ENCODE results near the gene VEZT.

VEZT gene

DNA sequence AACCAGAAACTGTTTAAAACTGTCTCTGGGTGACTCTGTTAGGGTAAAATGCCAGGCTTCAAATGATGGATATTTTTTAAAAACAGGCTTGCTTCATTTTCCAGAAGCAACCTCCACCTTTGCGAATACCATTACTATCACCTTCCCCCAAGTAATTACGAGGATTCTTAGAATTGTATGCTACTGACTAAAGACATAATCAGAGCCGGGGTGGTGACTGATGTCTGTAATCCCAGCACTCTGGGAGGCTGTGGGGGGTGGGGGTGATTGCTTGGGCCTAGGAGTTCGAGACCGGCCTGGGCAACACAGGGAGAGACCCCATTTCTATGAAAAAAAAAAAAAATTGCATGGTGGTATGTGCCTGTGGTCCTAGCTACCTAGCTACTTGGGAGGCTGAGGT, 38.6 kb upstream of the VEZT start:
- H3K9ac ChIP-seq (ENCODE audit: low read depth, low read length, poor library complexity, severe bottlenecking), result no peak overlapping the region
- no peaks in the 10 kb centered on the region for H4K20me1 ChIP-seq (ENCODE audit: insufficient read depth, low read length, poor library complexity, severe bottlenecking)
- no peaks in the 10 kb centered on the region for H3K79me2 ChIP-seq (ENCODE audit: insufficient read depth, low read length)
- no peak overlapping the region for H3K4me3 ChIP-seq (ENCODE audit: low read length, poor library complexity, severe bottlenecking)
- no peaks in the 10 kb centered on the region for H3K9me3 ChIP-seq (ENCODE audit: insufficient read depth, low read depth, low read length)
- no peak overlapping the region for H2AFZ ChIP-seq (ENCODE audit: low read length)
- no peaks in the 10 kb centered on the region for H3K27me3 ChIP-seq (ENCODE audit: insufficient read depth, low read length, poor library complexity, severe bottlenecking)
- H3K4me2 ChIP-seq (ENCODE audit: low read depth, low read length, poor library complexity, severe bottlenecking), result no peak overlapping the region
- no peaks in the 10 kb centered on the region for H3F3A ChIP-seq (ENCODE audit: low read depth)
- no peaks in the 10 kb centered on the region for H3K9me2 ChIP-seq (replicated peaks; ENCODE audit: low read depth, low read length)
- no peaks in the 10 kb centered on the region for H3K36me3 ChIP-seq (ENCODE audit: insufficient read depth, low read length)
- no peaks in the 10 kb centered on the region for H3K4me1 ChIP-seq (ENCODE audit: insufficient read depth, low read length, poor library complexity, severe bottlenecking)
- TF ChIP-seq EZH2phosphoT487 (IDR thresholded peaks at IDR 0.05; ENCODE audit: borderline replicate concordance), result no peak
- TF ChIP-seq, protein P1, sequence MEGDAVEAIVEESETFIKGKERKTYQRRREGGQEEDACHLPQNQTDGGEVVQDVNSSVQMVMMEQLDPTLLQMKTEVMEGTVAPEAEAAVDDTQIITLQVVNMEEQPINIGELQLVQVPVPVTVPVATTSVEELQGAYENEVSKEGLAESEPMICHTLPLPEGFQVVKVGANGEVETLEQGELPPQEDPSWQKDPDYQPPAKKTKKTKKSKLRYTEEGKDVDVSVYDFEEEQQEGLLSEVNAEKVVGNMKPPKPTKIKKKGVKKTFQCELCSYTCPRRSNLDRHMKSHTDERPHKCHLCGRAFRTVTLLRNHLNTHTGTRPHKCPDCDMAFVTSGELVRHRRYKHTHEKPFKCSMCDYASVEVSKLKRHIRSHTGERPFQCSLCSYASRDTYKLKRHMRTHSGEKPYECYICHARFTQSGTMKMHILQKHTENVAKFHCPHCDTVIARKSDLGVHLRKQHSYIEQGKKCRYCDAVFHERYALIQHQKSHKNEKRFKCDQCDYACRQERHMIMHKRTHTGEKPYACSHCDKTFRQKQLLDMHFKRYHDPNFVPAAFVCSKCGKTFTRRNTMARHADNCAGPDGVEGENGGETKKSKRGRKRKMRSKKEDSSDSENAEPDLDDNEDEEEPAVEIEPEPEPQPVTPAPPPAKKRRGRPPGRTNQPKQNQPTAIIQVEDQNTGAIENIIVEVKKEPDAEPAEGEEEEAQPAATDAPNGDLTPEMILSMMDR (conservative IDR thresholded peaks at IDR 0.05; ENCODE audit: low read length), result no peak

DNA sequence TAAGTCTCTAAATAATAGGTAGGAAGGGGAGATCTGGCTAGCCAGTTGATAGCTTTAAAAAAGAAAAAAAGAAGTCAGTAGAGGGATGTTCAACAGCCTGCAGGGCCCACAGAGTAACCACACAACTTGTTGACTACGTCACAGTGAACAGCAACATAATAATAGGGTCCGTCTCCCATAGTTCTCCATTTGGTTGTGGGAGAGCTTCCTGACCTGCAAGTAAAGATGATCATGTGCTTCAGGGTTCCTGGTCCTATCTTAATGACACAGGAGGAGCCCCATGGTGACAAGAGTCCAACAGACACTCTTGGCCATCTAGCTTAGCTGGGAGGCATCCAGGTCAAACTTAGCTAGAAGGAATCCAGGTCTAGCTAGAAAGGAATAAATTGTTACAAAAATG, 36.5 kb upstream of the VEZT start:
- H3K4me1 ChIP-seq (ENCODE audit: insufficient read depth, low read length, poor library complexity, severe bottlenecking), result no peaks in the 10 kb centered on the region
- H3K79me2 ChIP-seq (ENCODE audit: insufficient read depth, low read length), result no peaks in the 10 kb centered on the region
- no peaks in the 10 kb centered on the region for H3K9me2 ChIP-seq (replicated peaks; ENCODE audit: low read depth, low read length)
- H3K4me3 ChIP-seq (ENCODE audit: low read length, poor library complexity, severe bottlenecking), result no peak overlapping the region
- H3K9ac ChIP-seq (ENCODE audit: low read depth, low read length, poor library complexity, severe bottlenecking), result no peak overlapping the region
- TF ChIP-seq EZH2phosphoT487 (IDR thresholded peaks at IDR 0.05; ENCODE audit: borderline replicate concordance), result no peak
- TF ChIP-seq, protein P1 (conservative IDR thresholded peaks at IDR 0.05; ENCODE audit: low read length), result no peak
- no peaks in the 10 kb centered on the region for H3K36me3 ChIP-seq (ENCODE audit: insufficient read depth, low read length)
- H3K27me3 ChIP-seq (ENCODE audit: insufficient read depth, low read length, poor library complexity, severe bottlenecking), result no peaks in the 10 kb centered on the region
- H3K9me3 ChIP-seq (ENCODE audit: insufficient read depth, low read depth, low read length), result no peaks in the 10 kb centered on the region
- no peak overlapping the region for H2AFZ ChIP-seq (ENCODE audit: low read length)
- no peak overlapping the region for H3K4me2 ChIP-seq (ENCODE audit: low read depth, low read length, poor library complexity, severe bottlenecking)
- no peaks in the 10 kb centered on the region for H3F3A ChIP-seq (ENCODE audit: low read depth)
- no peaks in the 10 kb centered on the region for H4K20me1 ChIP-seq (ENCODE audit: insufficient read depth, low read length, poor library complexity, severe bottlenecking)

DNA sequence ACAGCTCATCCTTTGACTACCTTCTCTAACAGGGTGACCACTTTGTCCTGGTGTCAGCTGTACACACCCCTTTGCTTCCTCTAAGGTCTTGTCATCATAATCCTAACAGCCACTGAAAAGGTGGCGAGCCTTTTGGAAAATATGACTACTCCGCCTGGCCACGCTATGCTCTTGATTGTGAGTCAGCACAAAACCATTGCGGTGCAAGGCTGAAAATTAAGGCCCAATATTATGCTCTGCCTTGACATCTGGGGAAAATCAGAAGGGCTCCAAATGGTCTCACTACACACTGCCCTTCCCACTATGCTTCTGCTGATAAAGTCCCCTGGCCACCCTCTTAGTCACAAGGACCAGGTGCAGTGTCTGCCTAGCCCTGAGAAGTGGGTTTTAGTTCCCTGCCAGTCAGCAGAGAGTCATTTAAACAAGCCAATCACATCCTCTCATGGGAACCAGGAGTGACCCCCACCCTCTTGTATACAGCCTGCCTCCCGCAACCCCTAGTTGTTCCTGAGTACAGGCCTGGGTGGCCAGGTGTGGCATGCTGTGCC, 34.7 kb upstream of the VEZT start:
- Histone ChIP-seq H3K79me2 (ENCODE audit: insufficient read depth, low read length) (no peaks in the 10 kb centered on the region), H3F3A (ENCODE audit: low read depth) (no peaks in the 10 kb centered on the region), H3K36me3 (ENCODE audit: insufficient read depth, low read length) (no peaks in the 10 kb centered on the region), H3K9ac (ENCODE audit: low read depth, low read length, poor library complexity, severe bottlenecking) (no peak overlapping the region), H4K20me1 (ENCODE audit: insufficient read depth, low read length, poor library complexity, severe bottlenecking) (no peaks in the 10 kb centered on the region), H3K9me2 (replicated peaks; ENCODE audit: low read depth, low read length) (no peaks in the 10 kb centered on the region), H3K4me3 (ENCODE audit: low read length, poor library complexity, severe bottlenecking) (no peak overlapping the region), H3K4me2 (ENCODE audit: low read depth, low read length, poor library complexity, severe bottlenecking) (no peak overlapping the region), H3K9me3 (ENCODE audit: insufficient read depth, low read depth, low read length) (no peaks in the 10 kb centered on the region), H3K4me1 (ENCODE audit: insufficient read depth, low read length, poor library complexity, severe bottlenecking) (no peaks in the 10 kb centered on the region), H2AFZ (ENCODE audit: low read length) (no peak overlapping the region), H3K27me3 (ENCODE audit: insufficient read depth, low read length, poor library complexity, severe bottlenecking) (no peaks in the 10 kb centered on the region)
- TF ChIP-seq, protein P1 (conservative IDR thresholded peaks at IDR 0.05; ENCODE audit: low read length), result no peak
- no peak for TF ChIP-seq EZH2phosphoT487 (IDR thresholded peaks at IDR 0.05; ENCODE audit: borderline replicate concordance)
